Measurements from ENCODE around the gene RFX2. TPM values are rescaled to one million over a fixed set of nuclear protein-coding genes. Genes with fewer than 3 reads are reported as not detected.

RFX2 gene
- polyA plus RNA-seq, 2 of the 4 experiments (the other 2 are of a cell fraction): 3.7 to 3.9 TPM

GRCh38 chr19:5972355-5972731 lies 138.0 kb downstream of the RFX2 start:
- no peak overlapping the region for H3K4me2 ChIP-seq
- H3K4me1 ChIP-seq: peaks cover 13% of the 10 kb centered on the region; the same call in 2 of the 3 replicates
- ATAC-seq: no peak
- POLR2A ChIA-PET: no interaction called here
- CTCF ChIA-PET: interaction anchor here (0.6 to 2.6 kb wide), 4 partner anchors 75 to 169 kb away, joined by 3 to 12 read pairs (median 4); partner anchors contain the start of gene NRTN
- TF ChIP-seq ESRRA (IDR thresholded peaks at IDR 0.05; ENCODE audit: borderline replicate concordance, low read length) (no peak), JUNB (IDR thresholded peaks at IDR 0.05) (no peak), BHLHE40 (IDR thresholded peaks at IDR 0.05; ENCODE audit: low read depth, low read length) (no peak), REST (IDR thresholded peaks at IDR 0.05) (peak; percentile 60; the same call in 1 of the 2 replicates)
- no peak overlapping the region for H3K27ac ChIP-seq
- H3K9me3 ChIP-seq: no peaks in the 10 kb centered on the region
- FAIRE-seq: no peak
- no peak overlapping the region for H3K4me3 ChIP-seq
- no peak for DNase-seq (ENCODE audit: low read depth in 1 of 2, low spot score in 1 of 2)
- 93% methylated on average over 9 of the region's 9 CpGs for WGBS (ENCODE audit: missing lambda C conversion rate)

- no peak for ATAC-seq
- DNase-seq (ENCODE audit: low read depth in 1 of 2, low spot score in 1 of 2): no peak
- no peak overlapping the region for H3K4me2 ChIP-seq
- CTCF ChIA-PET: interaction anchor here (0.6 to 2.6 kb wide), 4 partner anchors 9 to 168 kb away, joined by 3 to 12 read pairs (median 4); partner anchors contain the start of gene NRTN
- 89% methylated on average over 2 of the region's 2 CpGs for WGBS (ENCODE audit: missing lambda C conversion rate)
- POLR2A ChIA-PET: no interaction called here
- TF ChIP-seq GATA3 (IDR thresholded peaks at IDR 0.05; ENCODE audit: borderline replicate concordance) (no peak), MAFK (IDR thresholded peaks at IDR 0.05; ENCODE audit: partially characterized antibody) (no peak), CHD2 (IDR thresholded peaks at IDR 0.05; ENCODE audit: low read length, partially characterized antibody) (no peak), ELK1 (IDR thresholded peaks at IDR 0.05; ENCODE audit: low read depth, low read length) (no peak), NFE2L2 (conservative IDR thresholded peaks at IDR 0.05; ENCODE audit: low read length) (no peak), ZFP36 (IDR thresholded peaks at IDR 0.05; ENCODE audit: borderline replicate concordance, partially characterized antibody) (no peak), PHF8 (IDR thresholded peaks at IDR 0.05; ENCODE audit: borderline replicate concordance, low read depth) (no peak), EP300 (IDR thresholded peaks at IDR 0.05) (no peak), HES2 (IDR thresholded peaks at IDR 0.05) (no peak), HEYL (CRISPR knock-in tag; IDR thresholded peaks at IDR 0.05) (no peak), SREBF2 (IDR thresholded peaks at IDR 0.05) (no peak), TP53 (CRISPR knock-in tag; IDR thresholded peaks at IDR 0.05) (no peak), HOXA7 (CRISPR knock-in tag; IDR thresholded peaks at IDR 0.05) (no peak)
- H3K9me3 ChIP-seq: no peaks in the 10 kb centered on the region
- no peak for FAIRE-seq
- no peak overlapping the region for H3K4me3 ChIP-seq
- H3K27ac ChIP-seq: no peak overlapping the region
- H3K4me1 ChIP-seq: peaks cover 12% of the 10 kb centered on the region; the same call in 2 of the 3 replicates
These were observed 138.5 kb downstream of the RFX2 start for GRCh38 chr19:5971714-5972354.

GRCh38 chr19:5969476-5969875 lies 140.8 kb downstream of the RFX2 start:
- TF ChIP-seq SREBF2 (IDR thresholded peaks at IDR 0.05) (no peak), POLR2AphosphoS2 (conservative IDR thresholded peaks at IDR 0.05; ENCODE audit: low read length) (no peak), FOSL2 (IDR thresholded peaks at IDR 0.05) (no peak), FOSL2 (CRISPR knock-in tag; IDR thresholded peaks at IDR 0.05) (no peak), MYC (IDR thresholded peaks at IDR 0.05; ENCODE audit: borderline replicate concordance, low read length) (no peak), TFCP2L1 (CRISPR knock-in tag; IDR thresholded peaks at IDR 0.05) (no peak), CTCF (IDR thresholded peaks at IDR 0.05) (no peak), POLR2A (IDR thresholded peaks at IDR 0.05; ENCODE audit: low read length) (no peak), NPAS2 (CRISPR knock-in tag; IDR thresholded peaks at IDR 0.05; ENCODE audit: borderline replicate concordance) (no peak), JUNB (IDR thresholded peaks at IDR 0.05) (no peak)
- Histone ChIP-seq H3K4me2 (no peak overlapping the region), H3K4me3 (no peak overlapping the region), H3K9me3 (no peaks in the 10 kb centered on the region), H3K27ac (no peak overlapping the region), H3K4me1 (peaks cover 4% of the 10 kb centered on the region; the same call in 2 of the 3 replicates)
- POLR2A ChIA-PET: no interaction called here
- CTCF ChIA-PET: interaction anchor here (2.1 kb wide), 2 partner anchors 9 to 16 kb away, joined by 11 to 30 read pairs; partner anchors contain the start of gene RANBP3
- DNase-seq (ENCODE audit: low read depth in 1 of 2, low spot score in 1 of 2) (no peak), FAIRE-seq (no peak), ATAC-seq (no peak)
- whole genome bisulfite sequencing (ENCODE audit: missing lambda C conversion rate): 91% methylated on average over 7 of the region's 8 CpGs
